Epithelial cell of esophagus (primary cell): ENCODE results near the gene CD180.
"Not testable (repeated sequence)": the region's sequence is repeated elsewhere in the genome, so short reads cannot be mapped to it uniquely, and the experiment has no call there.

Source experiments
- DNase-seq: peaks from one replicate; pipeline ENCODE4 v3.0.0; 2010; ENCODE audit warnings: low read depth
- H3K4me3 ChIP-seq: 2 replicates; pipeline ENCODE4 v1.5.1; 2011; ENCODE audit warnings: mild to moderate bottlenecking, low read length, control low read depth
- TF ChIP-seq, protein P1 (sequence below): IDR thresholded peaks from 2 replicates; pipeline ENCODE4 v1.5.1; 2011; ENCODE audit warnings: low read depth, mild to moderate bottlenecking, low read length, control low read depth, inconsistent platforms; ENCODE audit not compliant: insufficient read depth; ENCODE audit errors: missing control alignments

The CD180 gene

DNA sequence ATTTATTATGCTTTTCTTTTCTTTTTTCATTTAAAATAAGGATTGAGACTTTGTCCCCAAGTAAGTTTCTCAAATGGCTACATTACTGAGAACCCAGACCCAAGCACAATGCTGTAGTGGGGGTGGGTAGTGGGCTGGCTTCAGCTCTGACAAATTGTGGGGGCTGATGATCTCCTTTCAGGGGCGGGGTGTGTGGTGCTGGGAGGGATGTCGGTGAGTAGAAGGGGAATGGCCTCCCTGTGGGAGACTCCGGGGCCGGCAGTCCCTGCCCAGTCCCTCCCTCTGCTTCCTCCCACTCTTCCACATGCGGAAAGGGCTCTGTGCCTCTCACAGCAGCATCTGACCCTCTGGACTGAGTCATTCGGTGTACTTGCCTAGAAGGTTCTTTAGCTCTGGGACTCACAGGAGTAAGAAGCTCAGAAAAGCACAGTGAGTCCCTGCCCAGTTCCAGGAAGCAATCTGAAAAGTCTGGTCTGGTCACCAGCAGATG lies 14.3 kb downstream of the CD180 start:
- TF ChIP-seq, protein P1, sequence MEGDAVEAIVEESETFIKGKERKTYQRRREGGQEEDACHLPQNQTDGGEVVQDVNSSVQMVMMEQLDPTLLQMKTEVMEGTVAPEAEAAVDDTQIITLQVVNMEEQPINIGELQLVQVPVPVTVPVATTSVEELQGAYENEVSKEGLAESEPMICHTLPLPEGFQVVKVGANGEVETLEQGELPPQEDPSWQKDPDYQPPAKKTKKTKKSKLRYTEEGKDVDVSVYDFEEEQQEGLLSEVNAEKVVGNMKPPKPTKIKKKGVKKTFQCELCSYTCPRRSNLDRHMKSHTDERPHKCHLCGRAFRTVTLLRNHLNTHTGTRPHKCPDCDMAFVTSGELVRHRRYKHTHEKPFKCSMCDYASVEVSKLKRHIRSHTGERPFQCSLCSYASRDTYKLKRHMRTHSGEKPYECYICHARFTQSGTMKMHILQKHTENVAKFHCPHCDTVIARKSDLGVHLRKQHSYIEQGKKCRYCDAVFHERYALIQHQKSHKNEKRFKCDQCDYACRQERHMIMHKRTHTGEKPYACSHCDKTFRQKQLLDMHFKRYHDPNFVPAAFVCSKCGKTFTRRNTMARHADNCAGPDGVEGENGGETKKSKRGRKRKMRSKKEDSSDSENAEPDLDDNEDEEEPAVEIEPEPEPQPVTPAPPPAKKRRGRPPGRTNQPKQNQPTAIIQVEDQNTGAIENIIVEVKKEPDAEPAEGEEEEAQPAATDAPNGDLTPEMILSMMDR = no peak
- no peak overlapping the region for H3K4me3 ChIP-seq
- peak; percentile 68 for DNase-seq

- no peak overlapping the region for H3K4me3 ChIP-seq
- TF ChIP-seq, protein P1 = no peak
- DNase-seq = no peak
Measured at GRCh38 chr5:67181648-67182221, 14.9 kb downstream of the CD180 start.

GRCh38 chr5:67179697-67180361 lies 16.8 kb downstream of the CD180 start:
- H3K4me3 ChIP-seq = no peak overlapping the region
- DNase-seq = no peak
- TF ChIP-seq, protein P1 = no peak

GRCh38 chr5:67178966-67179365 lies 17.6 kb downstream of the CD180 start:
- TF ChIP-seq, protein P1 = no peak
- no peak for DNase-seq
- H3K4me3 ChIP-seq = no peak overlapping the region

- H3K4me3 ChIP-seq = no peak overlapping the region
- no peak for DNase-seq
- TF ChIP-seq, protein P1 = no peak
Measured at GRCh38 chr5:67178085-67178484, 18.5 kb downstream of the CD180 start.

DNA sequence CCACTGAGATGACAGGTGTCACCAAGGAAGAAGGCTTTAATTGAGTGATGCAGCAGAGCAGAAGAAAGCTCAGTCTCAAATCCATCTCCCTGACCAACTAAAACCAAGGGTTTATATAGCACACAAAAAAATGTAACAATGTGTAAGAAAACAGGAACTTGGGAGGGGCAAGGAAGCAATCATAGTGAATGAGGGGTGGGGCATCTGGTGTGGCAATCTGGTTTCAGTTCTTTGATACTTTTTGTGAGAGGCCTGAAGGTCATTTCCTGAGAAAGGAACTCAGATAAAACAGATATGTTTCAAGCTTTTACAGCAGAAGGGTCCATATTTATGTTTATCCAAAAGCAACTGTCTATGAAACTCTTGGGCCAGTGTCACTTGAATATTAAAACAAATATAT lies 19.7 kb downstream of the CD180 start:
- no peak for DNase-seq
- TF ChIP-seq, protein P1 = no peak

DNA sequence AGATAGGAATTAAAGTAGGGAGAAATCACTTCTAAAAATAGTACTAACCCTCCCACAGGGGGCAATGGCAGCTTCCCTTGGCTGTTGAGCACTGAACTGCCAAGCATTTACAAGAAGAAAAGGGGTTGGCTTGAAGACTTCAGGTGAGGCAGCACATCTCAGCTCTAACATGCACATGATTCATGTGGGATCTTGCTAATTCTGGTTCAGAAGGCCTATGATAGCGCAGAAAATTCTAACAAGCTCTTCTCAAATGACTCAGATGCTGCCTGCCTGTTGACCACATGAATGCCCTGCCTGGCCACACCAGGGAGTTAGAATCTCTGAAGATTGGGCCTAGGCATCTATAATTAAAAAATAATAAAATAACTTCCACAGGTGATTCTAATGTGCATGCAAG lies 22.6 kb downstream of the CD180 start:
- peak; percentile 66 for DNase-seq
- TF ChIP-seq, protein P1 = no peak
- no peak overlapping the region for H3K4me3 ChIP-seq

More for the DNA sequence above, 19.7 kb downstream of the CD180 start:
- no peak overlapping the region for H3K4me3 ChIP-seq

GRCh38 chr5:67173351-67173750 lies 23.2 kb downstream of the CD180 start:
- DNase-seq, H3K4me3 ChIP-seq: not testable (repeated sequence)
